HEK293 (cell line): Measurements from ENCODE around the gene MYOG.

Source experiments
- CTCF ChIA-PET: fragments of 350-600 bp; formaldehyde crosslinking; extraction: SDS; loops from one replicate; lab custom pipeline; 2021; ENCODE audit warnings: antibody characterized with exemption; lab: Yijun Ruan, JAX
- POLR2A ChIA-PET: fragments of 300-600 bp; formaldehyde crosslinking; extraction: SDS; loops from one replicate; lab custom pipeline; 2020; ENCODE audit warnings: antibody characterized with exemption, inconsistent platforms; lab: Yijun Ruan, JAX
- H3K27ac ChIP-seq: fragments of 200-500 bp; sonication (Bioruptor generic); 2 replicates; pipeline ENCODE4 v1.5.1; 2014; ENCODE audit warnings: low read depth, low read length, control low read depth, inconsistent platforms; ENCODE audit errors: extremely low read depth
- H3K36me3 ChIP-seq, 2 experiments: fragments of 200-500 bp in 1 of 2; sonication (Bioruptor generic) in 1 of 2; 1 replicate in 1 of 2; 2 replicates in 1 of 2; pipeline ENCODE4 v1.5.1; 2014 to 2017; ENCODE audit warnings: inconsistent platforms in 2 of 2, low read length in 2 of 2; ENCODE audit not compliant: control insufficient read depth in 2 of 2, insufficient read depth in 1 of 2
- H3K4me1 ChIP-seq: fragments of 200-500 bp; sonication (Bioruptor generic); 2 replicates; pipeline ENCODE4 v1.5.1; 2014; ENCODE audit warnings: mild to moderate bottlenecking, low read length, inconsistent platforms; ENCODE audit not compliant: control insufficient read depth, insufficient read depth
- H3K4me3 ChIP-seq: 2 replicates; pipeline ENCODE4 v1.5.1; 2011; ENCODE audit warnings: low read depth, mild to moderate bottlenecking, control low read depth, low read length, moderate library complexity
- H3K9me3 ChIP-seq: fragments of 200-500 bp; sonication (Bioruptor generic); 2 replicates; pipeline ENCODE4 v1.5.1; 2014; ENCODE audit warnings: low read depth, low read length, inconsistent platforms; ENCODE audit not compliant: control insufficient read depth, insufficient read depth
- EGR2 ChIP-seq: fragments of 450-650 bp; formaldehyde crosslinking; IDR thresholded peaks from 2 replicates; pipeline ENCODE4 v1.5.1; 2016; ENCODE audit warnings: low read depth, missing biosample characterization, missing genetic modification characterization
- GLI2 ChIP-seq: fragments of 450-650 bp; formaldehyde crosslinking; IDR thresholded peaks from 2 replicates; pipeline ENCODE4; 2017; ENCODE audit warnings: missing biosample characterization, missing genetic modification characterization, low read depth, borderline replicate concordance
- KLF1 ChIP-seq: fragments of 450-650 bp; formaldehyde crosslinking; IDR thresholded peaks from 2 replicates; pipeline ENCODE4 v1.5.1; 2016; ENCODE audit warnings: missing biosample characterization, missing genetic modification characterization
- SP7 ChIP-seq: fragments of 450-650 bp; formaldehyde crosslinking; IDR thresholded peaks from 2 replicates; pipeline ENCODE4 v1.5.1; 2016; ENCODE audit warnings: missing biosample characterization, missing genetic modification characterization
- ZBTB1 ChIP-seq: fragments of 450-650 bp; formaldehyde crosslinking; IDR thresholded peaks from 2 replicates; pipeline ENCODE4 v1.5.1; 2016; ENCODE audit warnings: missing biosample characterization, missing genetic modification characterization
- ZBTB17 ChIP-seq: fragments of 450-650 bp; formaldehyde crosslinking; IDR thresholded peaks from 2 replicates; pipeline ENCODE4 v1.5.1; 2016; ENCODE audit warnings: missing biosample characterization, missing genetic modification characterization
- ZBTB48 ChIP-seq: fragments of 450-650 bp; formaldehyde crosslinking; IDR thresholded peaks from 2 replicates; pipeline ENCODE4 v1.5.1; 2016; ENCODE audit warnings: missing biosample characterization, missing genetic modification characterization
- ZBTB7A ChIP-seq: fragments of 450-650 bp; formaldehyde crosslinking; IDR thresholded peaks from 2 replicates; pipeline ENCODE4 v1.5.1; 2016; ENCODE audit warnings: low read depth, missing biosample characterization, missing genetic modification characterization
- ZFHX2 ChIP-seq: fragments of 450-650 bp; formaldehyde crosslinking; conservative IDR thresholded peaks from 2 replicates; pipeline ENCODE4 v1.5.1; 2016; ENCODE audit warnings: missing biosample characterization, missing genetic modification characterization
- ZNF19 ChIP-seq: fragments of 450-650 bp; formaldehyde crosslinking; IDR thresholded peaks from 2 replicates; pipeline ENCODE4; 2016; ENCODE audit warnings: missing biosample characterization, missing genetic modification characterization, low read depth
- ZNF202 ChIP-seq: fragments of 450-650 bp; formaldehyde crosslinking; IDR thresholded peaks from 2 replicates; pipeline ENCODE4 v1.5.1; 2016; ENCODE audit warnings: missing biosample characterization, missing genetic modification characterization, borderline replicate concordance
- ZNF239 ChIP-seq: fragments of 450-650 bp; formaldehyde crosslinking; IDR thresholded peaks from 2 replicates; pipeline ENCODE4 v1.5.1; 2016; ENCODE audit warnings: missing biosample characterization, missing genetic modification characterization
- ZNF335 ChIP-seq: fragments of 450-650 bp; formaldehyde crosslinking; conservative IDR thresholded peaks from 2 replicates; pipeline ENCODE4 v1.5.1; 2016; ENCODE audit warnings: missing biosample characterization, missing genetic modification characterization
- ZNF416 ChIP-seq: fragments of 450-650 bp; formaldehyde crosslinking; IDR thresholded peaks from 2 replicates; pipeline ENCODE4 v1.5.1; 2016; ENCODE audit warnings: missing biosample characterization, missing genetic modification characterization
- ZNF426 ChIP-seq: fragments of 450-650 bp; formaldehyde crosslinking; IDR thresholded peaks from 2 replicates; pipeline ENCODE4 v1.5.1; 2017; ENCODE audit warnings: missing biosample characterization, missing genetic modification characterization, mild to moderate bottlenecking, inconsistent platforms, moderate library complexity
- ZNF433 ChIP-seq: fragments of 450-650 bp; formaldehyde crosslinking; IDR thresholded peaks from 2 replicates; pipeline ENCODE4 v1.5.1; 2016; ENCODE audit warnings: missing biosample characterization, missing genetic modification characterization, low read depth
- ZNF501 ChIP-seq: fragments of 450-650 bp; formaldehyde crosslinking; IDR thresholded peaks from 2 replicates; pipeline ENCODE4 v1.5.1; 2016; ENCODE audit warnings: missing biosample characterization, missing genetic modification characterization
- ZNF623 ChIP-seq: fragments of 450-650 bp; formaldehyde crosslinking; IDR thresholded peaks from 2 replicates; pipeline ENCODE4 v1.5.1; 2016; ENCODE audit warnings: missing biosample characterization, missing genetic modification characterization
- ZNF660 ChIP-seq: fragments of 450-650 bp; IDR thresholded peaks from 2 replicates; pipeline ENCODE4 v1.5.1; 2018; ENCODE audit warnings: missing biosample characterization, mild to moderate bottlenecking, missing genetic modification characterization
- ZNF664 ChIP-seq: fragments of 450-650 bp; formaldehyde crosslinking; IDR thresholded peaks from 2 replicates; pipeline ENCODE4 v1.5.1; 2016; ENCODE audit warnings: missing biosample characterization, missing genetic modification characterization
- ZNF747 ChIP-seq: fragments of 450-650 bp; formaldehyde crosslinking; IDR thresholded peaks from 2 replicates; pipeline ENCODE4 v1.5.1; 2016; ENCODE audit warnings: missing biosample characterization, missing genetic modification characterization
- ZNF768 ChIP-seq: fragments of 450-650 bp; formaldehyde crosslinking; IDR thresholded peaks from 2 replicates; pipeline ENCODE4 v1.5.1; 2018; ENCODE audit warnings: missing biosample characterization, mild to moderate bottlenecking, missing genetic modification characterization
- ZNF830 ChIP-seq: fragments of 450-650 bp; IDR thresholded peaks from 2 replicates; pipeline ENCODE4 v1.5.0; 2018; ENCODE audit warnings: missing biosample characterization, missing genetic modification characterization, low read depth, mild to moderate bottlenecking, moderate library complexity
- ZSCAN23 ChIP-seq: fragments of 450-650 bp; formaldehyde crosslinking; IDR thresholded peaks from 2 replicates; pipeline ENCODE4 v1.5.1; 2016; ENCODE audit warnings: missing biosample characterization, missing genetic modification characterization
- TF ChIP-seq, protein P1 (sequence below): fragments of 450-650 bp; formaldehyde crosslinking; IDR thresholded peaks from 2 replicates; pipeline ENCODE4 v1.5.1; 2016; ENCODE audit warnings: missing biosample characterization, missing genetic modification characterization
- TF ChIP-seq, protein P2 (sequence below): fragments of 450-650 bp; formaldehyde crosslinking; IDR thresholded peaks from 2 replicates; pipeline ENCODE4 v1.5.1; 2017; ENCODE audit warnings: missing biosample characterization, mild to moderate bottlenecking, missing genetic modification characterization, moderate library complexity

MYOG gene

DNA sequence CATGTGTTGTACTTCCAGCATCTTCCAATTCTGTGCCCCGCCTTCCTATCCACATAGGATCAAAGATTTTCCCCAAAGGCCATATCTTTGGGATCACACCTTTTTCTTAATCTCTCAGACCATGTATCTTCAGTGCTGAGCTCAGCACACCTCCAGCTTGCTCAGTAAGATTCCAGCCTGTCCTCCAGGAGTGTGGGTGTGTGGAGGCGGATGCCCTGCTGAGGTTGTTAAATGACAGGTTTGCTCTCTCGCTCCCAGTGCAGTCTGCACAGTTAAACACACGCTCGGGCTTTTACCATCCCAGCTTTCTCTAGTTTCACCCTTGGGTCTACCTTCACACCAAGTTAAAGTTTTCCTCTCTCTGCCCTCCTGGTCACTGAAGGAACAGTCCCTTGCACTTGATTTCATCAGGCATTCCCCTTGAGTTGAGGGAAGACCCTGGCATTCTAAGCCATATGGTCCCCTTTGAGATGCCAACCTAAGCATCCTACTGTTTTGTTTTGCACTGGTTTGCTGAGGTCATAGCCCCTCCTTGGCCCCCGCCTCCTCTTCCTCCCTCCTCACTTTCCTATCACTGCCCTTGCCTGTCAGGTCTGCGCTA, 13.7 kb downstream of the MYOG start:
- TF ChIP-seq ZNF747 (tag by site-specific recombination) (no peak), EGR2 (peak; percentile 84), ZFHX2 (tag by site-specific recombination) (peak; percentile 94), ZNF202 (tag by site-specific recombination) (no peak), SP7 (tag by site-specific recombination) (peak; percentile 34; the same call in 1 of the 2 replicates), ZNF19 (tag by site-specific recombination) (no peak), GLI2 (tag by site-specific recombination) (no peak), ZNF768 (tag by site-specific recombination) (no peak)
- TF ChIP-seq, protein P1, sequence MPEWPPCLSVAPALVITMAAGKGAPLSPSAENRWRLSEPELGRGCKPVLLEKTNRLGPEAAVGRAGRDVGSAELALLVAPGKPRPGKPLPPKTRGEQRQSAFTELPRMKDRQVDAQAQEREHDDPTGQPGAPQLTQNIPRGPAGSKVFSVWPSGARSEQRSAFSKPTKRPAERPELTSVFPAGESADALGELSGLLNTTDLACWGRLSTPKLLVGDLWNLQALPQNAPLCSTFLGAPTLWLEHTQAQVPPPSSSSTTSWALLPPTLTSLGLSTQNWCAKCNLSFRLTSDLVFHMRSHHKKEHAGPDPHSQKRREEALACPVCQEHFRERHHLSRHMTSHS (tag by site-specific recombination) = no peak
- Histone ChIP-seq H3K27ac (no peak overlapping the region), H3K36me3 (no peaks in the 10 kb centered on the region; a peak in 1 of 3 replicates), H3K4me3 (no peak overlapping the region), H3K9me3 (no peaks in the 10 kb centered on the region), H3K4me1 (no peaks in the 10 kb centered on the region)
- ChIA-PET CTCF (interaction anchor here (0.7 to 2.1 kb wide), 4 partner anchors 12 to 100 kb away, joined by 3 to 9 read pairs (median 4); no protein-coding TSS in a partner anchor), POLR2A (no interaction called here)

DNA sequence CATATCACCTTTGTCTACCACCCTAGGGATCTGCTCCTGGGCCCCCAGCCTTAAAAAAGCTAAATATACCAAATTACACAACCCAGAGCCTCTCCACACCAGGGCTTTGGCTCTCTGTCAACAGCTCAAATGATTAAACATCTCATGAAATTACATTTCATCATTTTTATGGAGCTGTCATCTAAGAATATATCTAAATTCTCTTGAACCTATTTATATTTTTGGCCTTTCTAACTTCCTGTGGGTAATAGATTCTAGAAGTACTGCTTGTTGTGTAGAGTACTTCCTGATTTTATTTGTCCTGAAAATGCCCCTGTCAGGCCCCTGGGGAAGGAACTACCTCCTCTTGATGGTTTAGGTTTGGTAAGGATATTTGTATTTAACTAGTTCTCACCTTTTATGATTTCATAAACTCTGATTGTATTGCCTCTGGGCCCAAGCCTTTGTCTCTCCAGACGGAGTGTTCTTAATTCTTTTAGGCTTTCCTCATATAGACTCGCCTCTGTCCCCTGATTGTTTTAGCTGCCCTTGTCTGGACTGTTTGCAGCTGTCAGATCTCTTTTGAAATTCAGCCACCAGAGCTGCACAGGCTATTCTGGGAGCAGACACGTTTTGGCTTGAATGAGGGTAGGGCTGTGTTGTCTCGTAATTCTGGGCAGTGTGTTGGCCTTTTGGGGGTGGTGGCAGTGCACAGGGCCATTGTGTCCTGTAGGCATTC, 16.6 kb downstream of the MYOG start:
- ChIA-PET POLR2A (no interaction called here), CTCF (interaction anchor here (0.8 to 2.6 kb wide), 3 partner anchors 15 to 146 kb away, joined by 5 to 14 read pairs (median 9); no protein-coding TSS in a partner anchor)
- Histone ChIP-seq H3K4me1 (no peaks in the 10 kb centered on the region), H3K9me3 (no peaks in the 10 kb centered on the region)
- TF ChIP-seq ZNF335 = 0 out of 2 replicates have a peak, but pooled peaks have one; percentile 21
- TF ChIP-seq ZNF660 (tag by site-specific recombination) = 0 out of 2 replicates have a peak, but pooled peaks have one; percentile 58
- TF ChIP-seq ZNF433 (tag by site-specific recombination) = no peak
- 0 out of 2 replicates have a peak, but pooled peaks have one; percentile 16 for TF ChIP-seq ZBTB48 (tag by site-specific recombination)
- 0 out of 2 replicates have a peak, but pooled peaks have one; percentile 17 for TF ChIP-seq ZBTB17 (tag by site-specific recombination)
- TF ChIP-seq, all 188 proteins: peak for 4
- Histone ChIP-seq H3K27ac (no peak overlapping the region), H3K36me3 (no peaks in the 10 kb centered on the region; a peak in 1 of 3 replicates), H3K4me3 (no peak overlapping the region)

DNA sequence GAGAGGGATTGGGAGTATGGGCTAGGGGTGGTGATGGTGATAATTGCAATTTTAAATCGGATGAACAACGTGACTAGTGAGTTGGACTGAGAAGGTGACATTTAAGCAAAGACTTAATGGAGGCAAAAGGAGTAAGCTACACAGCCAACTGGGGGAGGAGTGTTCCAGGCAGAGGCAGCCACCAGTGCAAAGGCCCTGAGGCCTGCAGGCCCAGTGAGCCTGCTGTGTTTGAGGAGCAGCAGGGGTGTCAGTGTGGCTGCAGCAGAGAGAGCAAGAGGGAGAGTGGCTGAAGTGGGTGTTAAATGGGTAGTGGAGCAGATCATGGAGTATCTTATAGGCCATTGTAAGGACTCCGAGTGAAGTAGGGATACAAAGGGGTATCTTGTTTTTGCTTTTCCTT, 18.8 kb downstream of the MYOG start:
- no peaks in the 10 kb centered on the region for H3K4me1 ChIP-seq
- no peak overlapping the region for H3K4me3 ChIP-seq
- H3K27ac ChIP-seq = no peak overlapping the region
- POLR2A ChIA-PET = no interaction called here
- TF ChIP-seq ZNF239 (tag by site-specific recombination) (no peak), ZNF623 (tag by site-specific recombination) (peak; percentile 91)
- H3K9me3 ChIP-seq = no peaks in the 10 kb centered on the region
- H3K36me3 ChIP-seq = no peaks in the 10 kb centered on the region; a peak in 1 of 3 replicates
- CTCF ChIA-PET = interaction anchor here (1.0 to 4.9 kb wide), 4 partner anchors 10 to 27 kb away, joined by 3 to 20 read pairs (median 10); partner anchors contain the start of gene MYOG

DNA sequence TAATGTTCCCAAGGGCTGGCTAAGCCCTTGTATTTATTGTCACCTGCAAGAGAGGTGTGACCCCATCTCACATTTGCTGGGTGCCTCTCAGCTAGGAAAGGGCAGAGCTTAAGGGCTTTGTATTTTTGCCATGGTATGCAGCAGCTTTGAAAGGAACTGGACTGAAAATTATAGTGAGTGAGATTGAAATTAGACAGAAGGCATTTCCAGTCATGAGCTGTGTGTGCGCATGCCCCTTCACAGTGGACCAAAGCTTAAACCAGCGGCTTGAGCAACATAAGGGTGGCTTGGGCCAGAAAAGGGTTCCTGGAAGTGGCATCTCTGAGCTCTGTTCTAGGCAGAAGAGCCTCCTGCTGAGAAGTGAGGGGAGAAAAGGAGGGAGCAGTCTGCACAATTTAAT, 19.8 kb downstream of the MYOG start:
- Histone ChIP-seq H3K9me3 (no peaks in the 10 kb centered on the region), H3K36me3 (no peaks in the 10 kb centered on the region; a peak in 1 of 3 replicates), H3K4me3 (no peak overlapping the region), H3K27ac (no peak overlapping the region), H3K4me1 (no peaks in the 10 kb centered on the region)
- ChIA-PET CTCF (interaction anchor here (0.6 to 4.9 kb wide), 9 partner anchors 9 to 204 kb away, joined by 3 to 20 read pairs (median 4); partner anchors contain the start of gene MYOG), POLR2A (no interaction called here)
- no peak for TF ChIP-seq ZBTB7A
- no peak for TF ChIP-seq ZBTB1 (tag by site-specific recombination)
- no peak for TF ChIP-seq ZNF830 (tag by site-specific recombination)
- TF ChIP-seq, protein P2, sequence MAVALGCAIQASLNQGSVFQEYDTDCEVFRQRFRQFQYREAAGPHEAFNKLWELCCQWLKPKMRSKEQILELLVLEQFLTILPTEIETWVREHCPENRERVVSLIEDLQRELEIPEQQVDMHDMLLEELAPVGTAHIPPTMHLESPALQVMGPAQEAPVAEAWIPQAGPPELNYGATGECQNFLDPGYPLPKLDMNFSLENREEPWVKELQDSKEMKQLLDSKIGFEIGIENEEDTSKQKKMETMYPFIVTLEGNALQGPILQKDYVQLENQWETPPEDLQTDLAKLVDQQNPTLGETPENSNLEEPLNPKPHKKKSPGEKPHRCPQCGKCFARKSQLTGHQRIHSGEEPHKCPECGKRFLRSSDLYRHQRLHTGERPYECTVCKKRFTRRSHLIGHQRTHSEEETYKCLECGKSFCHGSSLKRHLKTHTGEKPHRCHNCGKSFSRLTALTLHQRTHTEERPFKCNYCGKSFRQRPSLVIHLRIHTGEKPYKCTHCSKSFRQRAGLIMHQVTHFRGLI (tag by site-specific recombination) = no peak
- no peak for TF ChIP-seq ZNF416 (tag by site-specific recombination)
- no peak for TF ChIP-seq ZNF426 (tag by site-specific recombination)
- TF ChIP-seq KLF1 (tag by site-specific recombination) = no peak
- TF ChIP-seq ZSCAN23 (tag by site-specific recombination) = no peak
- TF ChIP-seq ZNF747 (tag by site-specific recombination) = no peak
- no peak for TF ChIP-seq ZNF664
- no peak for TF ChIP-seq GLI2 (tag by site-specific recombination)
- no peak for TF ChIP-seq ZNF501 (tag by site-specific recombination)
